Body of pancreas (tissue), 4 donors: ENCODE results near the gene SLC22A14.
"Not testable (repeated sequence)": the region's sequence is repeated elsewhere in the genome, so short reads cannot be mapped to it uniquely, and the experiment has no call there.

Source experiments
- POLR2A ChIP-seq, 3 donors: fragments of 450-650 bp; IDR thresholded peaks; one replicate each; pipeline ENCODE4 v1.6.1; 2016; ENCODE audit warnings: antibody characterized with exemption in 3 of 3, mild to moderate bottlenecking in 2 of 3
- TF ChIP-seq, protein P1 (sequence below), 7 experiments: fragments of 450-650 bp in 4 of 7; fragments of 200-600 bp in 3 of 7; sonication (generic) in 3 of 7; IDR thresholded peaks; one replicate each; pipeline ENCODE4 v1.5.1; 2016 to 2019; ENCODE audit warnings: antibody characterized with exemption in 7 of 7

DNA sequence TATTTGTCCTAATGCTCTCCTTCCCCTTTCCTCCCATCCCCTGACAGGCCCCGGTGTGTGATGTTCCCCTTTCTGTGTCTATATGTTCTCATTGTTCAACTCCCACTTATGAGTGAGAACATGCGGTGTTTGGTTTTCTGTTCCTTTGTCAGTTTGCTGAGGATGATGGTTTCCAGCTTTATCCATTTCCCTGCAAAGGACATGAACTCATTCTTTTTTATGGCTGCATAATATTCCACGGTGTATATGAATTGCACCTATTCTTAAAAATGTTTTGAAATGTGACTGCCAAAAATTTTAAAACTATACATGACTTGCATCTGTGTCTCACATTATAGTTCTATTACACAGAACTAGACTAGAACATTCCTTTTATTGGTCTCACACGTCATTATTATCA, 38.5 kb downstream of the SLC22A14 start:
- TF ChIP-seq, protein P1, sequence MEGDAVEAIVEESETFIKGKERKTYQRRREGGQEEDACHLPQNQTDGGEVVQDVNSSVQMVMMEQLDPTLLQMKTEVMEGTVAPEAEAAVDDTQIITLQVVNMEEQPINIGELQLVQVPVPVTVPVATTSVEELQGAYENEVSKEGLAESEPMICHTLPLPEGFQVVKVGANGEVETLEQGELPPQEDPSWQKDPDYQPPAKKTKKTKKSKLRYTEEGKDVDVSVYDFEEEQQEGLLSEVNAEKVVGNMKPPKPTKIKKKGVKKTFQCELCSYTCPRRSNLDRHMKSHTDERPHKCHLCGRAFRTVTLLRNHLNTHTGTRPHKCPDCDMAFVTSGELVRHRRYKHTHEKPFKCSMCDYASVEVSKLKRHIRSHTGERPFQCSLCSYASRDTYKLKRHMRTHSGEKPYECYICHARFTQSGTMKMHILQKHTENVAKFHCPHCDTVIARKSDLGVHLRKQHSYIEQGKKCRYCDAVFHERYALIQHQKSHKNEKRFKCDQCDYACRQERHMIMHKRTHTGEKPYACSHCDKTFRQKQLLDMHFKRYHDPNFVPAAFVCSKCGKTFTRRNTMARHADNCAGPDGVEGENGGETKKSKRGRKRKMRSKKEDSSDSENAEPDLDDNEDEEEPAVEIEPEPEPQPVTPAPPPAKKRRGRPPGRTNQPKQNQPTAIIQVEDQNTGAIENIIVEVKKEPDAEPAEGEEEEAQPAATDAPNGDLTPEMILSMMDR (IDR thresholded peaks at IDR 0.05) = not testable (repeated sequence)
- TF ChIP-seq POLR2A (IDR thresholded peaks at IDR 0.05) = not testable (repeated sequence)
